T-cell (primary cell): Measurements from ENCODE around the gene GASK1A. TPM values are rescaled to one million over a fixed set of nuclear protein-coding genes. Genes with fewer than 3 reads are reported as not detected.
"Not testable (repeated sequence)": the region's sequence is repeated elsewhere in the genome, so short reads cannot be mapped to it uniquely, and the experiment has no call there.

ENCODE experiments used
- ATAC-seq, 4 experiments: fragments of 200-7000 bp in 3 of 4; fragments of 150-1000 bp in 1 of 4; cut with Tn5 transposase; replicated peaks in 1 of 4; 1 replicate in 3 of 4; 2 replicates in 1 of 4; pipeline ENCODE4 v1.10.0; 2021; ENCODE audit warnings: moderate library complexity in 3 of 4, mild to moderate bottlenecking in 2 of 4, moderate number of reproducible peaks in 1 of 4
- CTCF ChIA-PET, 2 donors: fragments of 300-600 bp; sonication (Branson Sonifier 250); formaldehyde crosslinking; loops; one replicate each; lab custom pipeline; 2022; ENCODE audit warnings: antibody characterized with exemption in 2 of 2; lab: Charles Lee
- POLR2A ChIA-PET, 2 donors: fragments of 300-600 bp; sonication (Branson Sonifier 250); formaldehyde crosslinking; loops; one replicate each; lab custom pipeline; 2022; ENCODE audit warnings: antibody characterized with exemption in 2 of 2; lab: Charles Lee
- DNase-seq, 35 experiments: peaks; one replicate each; pipeline versions ENCODE4 v3.0.0 to v3.0.0-alpha.2; 2013 to 2023
- H3K27ac ChIP-seq: one replicate; pipeline ENCODE4 v1.5.1; 2013; ENCODE audit warnings: low read length
- H3K27me3 ChIP-seq, 2 experiments: replicated peaks in 1 of 2; 1 replicate in 1 of 2; 2 replicates in 1 of 2; pipeline versions ENCODE4 v1.6.1 to v1.7.0; 2013; ENCODE audit warnings: low read length in 1 of 2, mixed read lengths in 1 of 2; ENCODE audit not compliant: control insufficient read depth in 2 of 2, insufficient read depth in 2 of 2; ENCODE audit errors: extremely low read depth in 1 of 2
- H3K36me3 ChIP-seq, 2 donors: 1 replicate in 1 of 2; 2 replicates in 1 of 2; pipeline versions ENCODE4 v1.6.1 to v1.7.0; 2013; ENCODE audit warnings: low read length in 1 of 2; ENCODE audit not compliant: control insufficient read depth in 2 of 2, insufficient read depth in 1 of 2; ENCODE audit errors: extremely low read depth in 1 of 2
- H3K4me1 ChIP-seq, 2 experiments: 1 replicate in 1 of 2; 2 replicates in 1 of 2; pipeline versions ENCODE4 v1.6.1 to v1.7.0; 2013; ENCODE audit warnings: low read length in 2 of 2, mixed read lengths in 1 of 2; ENCODE audit not compliant: insufficient read depth in 2 of 2, control insufficient read depth in 1 of 2; ENCODE audit errors: extremely low read depth in 1 of 2
- H3K4me3 ChIP-seq, 2 donors: 1 replicate in 1 of 2; 2 replicates in 1 of 2; pipeline versions ENCODE4 v1.5.1 to v1.7.0; 2013; ENCODE audit warnings: mild to moderate bottlenecking in 2 of 2, low read length in 1 of 2, moderate library complexity in 1 of 2; ENCODE audit not compliant: control insufficient read depth in 1 of 2; ENCODE audit errors: extremely low read depth in 1 of 2
- H3K9me3 ChIP-seq: 2 replicates; pipeline ENCODE4 v1.7.0; 2013
- H3K27ac Mint-ChIP-seq, 2 donors: one replicate each; pipeline ENCODE4 v1.8.0; 2020 to 2021; ENCODE audit warnings: mild to moderate bottlenecking in 2 of 2, mixed read lengths in 2 of 2
- H3K27me3 Mint-ChIP-seq, 2 donors: one replicate each; pipeline ENCODE4 v1.8.0; 2021 to 2022; ENCODE audit warnings: mixed read lengths in 2 of 2
- H3K36me3 Mint-ChIP-seq: one replicate; pipeline ENCODE4 v1.8.0; 2021; ENCODE audit warnings: mixed read lengths
- H3K4me1 Mint-ChIP-seq, 3 donors: one replicate each; pipeline ENCODE4 v1.8.0; 2020 to 2022; ENCODE audit warnings: mixed read lengths in 3 of 3, mild to moderate bottlenecking in 1 of 3
- H3K4me3 Mint-ChIP-seq, 3 donors: one replicate each; pipeline ENCODE4 v1.8.0; 2020 to 2022; ENCODE audit warnings: mild to moderate bottlenecking in 3 of 3, mixed read lengths in 3 of 3, moderate library complexity in 3 of 3
- H3K9me3 Mint-ChIP-seq, 3 donors: one replicate each; pipeline ENCODE4 v1.8.0; 2020 to 2022; ENCODE audit warnings: mixed read lengths in 3 of 3
- WGBS: methylation state at CpG from one replicate; pipeline ENCODE4 v1.1.5; 2013; ENCODE audit warnings: missing lambda C conversion rate; ENCODE audit not compliant: insufficient coverage; 5-methylcytosine and 5-hydroxymethylcytosine counted together
- total RNA-seq, 35 experiments: library from RNA in 6 of 35; stranded (reverse) in 6 of 35; fragments of 120-200 nt in 1 of 35; gene quantifications; one replicate each; pipeline versions ENCODE4 v1.2.1 to v1.2.4 and lab custom pipeline; 2013 to 2026

GASK1A gene
- total RNA-seq, 5 donors from 2014 or later (not counting 1 experiment from before 2014, with no cell fraction given) = 0.10 to 0.49 (median 0.17) TPM; not detected in 1

DNA sequence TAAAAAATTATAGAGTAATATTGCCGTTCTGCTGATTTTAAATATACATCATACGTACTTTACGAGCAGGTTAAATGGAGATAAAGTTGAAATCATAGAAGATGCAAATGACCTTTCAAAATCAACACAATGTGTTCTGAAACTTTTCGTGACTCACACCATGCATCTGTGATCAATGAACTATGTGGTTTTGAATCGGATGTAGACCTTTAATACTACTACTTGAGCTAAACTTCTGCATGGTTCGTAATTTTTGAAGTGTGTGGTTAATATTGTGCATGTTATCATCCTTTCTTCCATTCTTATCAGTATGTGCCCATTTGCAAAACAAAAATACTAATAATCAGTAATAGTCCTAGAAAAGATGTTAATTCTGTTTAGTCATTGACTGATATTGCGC lies 58.9 kb downstream of the GASK1A start:
- Mint-ChIP-seq H3K36me3 (no peaks in the 10 kb centered on the region), H3K27ac (no peak overlapping the region), H3K4me1 (peaks cover 13 to 27% (median 14%) of the 10 kb centered on the region in 3 donors), H3K9me3 (no peaks in the 10 kb centered on the region), H3K27me3 (no peaks in the 10 kb centered on the region), H3K4me3 (peak overlapping the region in 1 of 3 donors; percentile 52)
- Histone ChIP-seq H3K4me3 (no peak overlapping the region), H3K9me3 (no peaks in the 10 kb centered on the region), H3K27me3 (peaks cover 0 to 3% of the 10 kb centered on the region in 2 experiments), H3K36me3 (no peaks in the 10 kb centered on the region), H3K27ac (no peak overlapping the region), H3K4me1 (peaks cover 0 to 18% of the 10 kb centered on the region in 2 experiments)
- ATAC-seq (peak in 1 of 4 experiments; percentile 46), DNase-seq (no peak)
- no CpG with 5 or more reads among the region's 7 CpGs for WGBS
- ChIA-PET CTCF (interaction anchor here in 1 of 2 donors (1.3 kb wide), 1 partner anchor 14 kb away, joined by 5 read pairs; no protein-coding TSS in a partner anchor), POLR2A (no interaction called here)

DNA sequence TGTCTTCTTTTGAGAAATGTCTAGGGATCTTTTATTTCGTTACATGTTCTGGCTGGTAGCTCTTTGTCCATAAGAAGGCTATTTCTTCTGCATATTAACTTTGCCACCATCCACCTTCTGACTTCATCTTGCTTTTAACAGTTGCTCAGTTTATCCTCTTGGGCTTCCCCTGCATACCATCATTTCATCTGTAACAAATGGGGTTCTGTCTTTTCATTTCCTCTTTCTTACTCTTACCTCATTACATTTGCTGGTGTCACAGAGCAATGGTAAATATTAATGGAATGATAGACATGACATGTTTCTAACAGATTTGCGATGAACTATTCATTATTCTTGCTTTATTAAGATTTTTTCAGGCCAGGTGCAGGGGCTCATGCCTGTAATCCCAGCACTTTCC lies 62.4 kb downstream of the GASK1A start:
- WGBS = 100% methylated on average over 1 of the region's 2 CpGs
- peaks cover 9% of the 10 kb centered on the region for H3K36me3 Mint-ChIP-seq

DNA sequence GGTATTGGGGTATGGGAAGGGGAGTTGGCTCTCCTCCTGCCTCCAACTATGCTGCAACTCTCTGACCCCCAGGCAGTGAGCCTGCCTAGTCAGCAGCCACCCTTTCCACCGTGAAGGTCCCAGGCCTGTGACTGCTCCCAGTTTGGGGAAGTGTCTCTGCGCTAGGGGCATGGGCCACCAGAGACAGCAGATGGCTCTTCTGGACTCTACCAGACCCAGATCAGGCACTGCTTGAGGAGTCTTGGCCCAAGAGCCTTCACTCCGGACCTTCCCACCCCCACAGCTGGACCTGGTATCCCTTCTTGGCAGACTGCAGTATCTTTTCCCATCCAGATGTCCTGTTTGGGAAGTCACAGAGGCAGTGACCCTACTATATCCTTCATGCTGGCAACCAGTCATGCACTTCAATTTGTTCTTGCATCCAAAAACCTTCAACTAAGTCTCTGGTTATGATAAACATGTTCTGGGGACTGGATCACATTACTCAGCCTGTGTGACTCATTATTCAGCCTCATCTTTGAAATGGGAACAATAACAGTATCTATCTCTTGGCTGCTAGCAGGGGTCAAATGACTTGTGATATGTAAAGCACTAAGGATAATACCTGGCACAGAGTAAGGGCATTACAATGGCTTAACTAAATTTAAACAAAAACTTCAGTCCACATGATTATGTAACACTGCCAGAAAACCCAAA lies 64.1 kb downstream of the GASK1A start:
- DNase-seq = peak in 1 of 35 experiments; percentile 10
- H3K27me3 ChIP-seq = peaks cover 0 to 4% of the 10 kb centered on the region in 2 experiments
- peaks cover 5 to 9% (median 8%) of the 10 kb centered on the region in 3 donors for H3K4me1 Mint-ChIP-seq
- no peaks in the 10 kb centered on the region for H3K4me1 ChIP-seq
- no peak overlapping the region for H3K4me3 ChIP-seq
- no peak overlapping the region for H3K27ac Mint-ChIP-seq
- no peak overlapping the region for H3K27ac ChIP-seq
- H3K36me3 Mint-ChIP-seq = peaks cover 14% of the 10 kb centered on the region
- H3K27me3 Mint-ChIP-seq = no peaks in the 10 kb centered on the region
- H3K9me3 ChIP-seq = no peaks in the 10 kb centered on the region
- peaks cover 17 to 27% (median 21%) of the 10 kb centered on the region in 3 donors for H3K9me3 Mint-ChIP-seq
- ChIA-PET POLR2A (no interaction called here), CTCF (no interaction called here)
- no peak for ATAC-seq
- H3K4me3 Mint-ChIP-seq = no peak overlapping the region
- H3K36me3 ChIP-seq = no peaks in the 10 kb centered on the region
- 96% methylated on average over 3 of the region's 3 CpGs for WGBS

More for the DNA sequence above, 62.4 kb downstream of the GASK1A start:
- Mint-ChIP-seq H3K4me1 (peaks cover 13 to 24% (median 14%) of the 10 kb centered on the region in 3 donors), H3K4me3 (no peak overlapping the region), H3K27ac (no peak overlapping the region), H3K9me3 (peaks cover 8 to 17% (median 15%) of the 10 kb centered on the region in 3 donors), H3K27me3 (no peaks in the 10 kb centered on the region)
- no peak for ATAC-seq
- Histone ChIP-seq H3K27ac (no peak overlapping the region), H3K9me3 (no peaks in the 10 kb centered on the region), H3K36me3 (no peaks in the 10 kb centered on the region), H3K4me3 (no peak overlapping the region), H3K4me1 (peaks cover 0 to 6% of the 10 kb centered on the region in 2 experiments), H3K27me3 (peaks cover 0 to 4% of the 10 kb centered on the region in 2 experiments)
- DNase-seq = no peak
- POLR2A ChIA-PET = no interaction called here
- CTCF ChIA-PET = no interaction called here

DNA sequence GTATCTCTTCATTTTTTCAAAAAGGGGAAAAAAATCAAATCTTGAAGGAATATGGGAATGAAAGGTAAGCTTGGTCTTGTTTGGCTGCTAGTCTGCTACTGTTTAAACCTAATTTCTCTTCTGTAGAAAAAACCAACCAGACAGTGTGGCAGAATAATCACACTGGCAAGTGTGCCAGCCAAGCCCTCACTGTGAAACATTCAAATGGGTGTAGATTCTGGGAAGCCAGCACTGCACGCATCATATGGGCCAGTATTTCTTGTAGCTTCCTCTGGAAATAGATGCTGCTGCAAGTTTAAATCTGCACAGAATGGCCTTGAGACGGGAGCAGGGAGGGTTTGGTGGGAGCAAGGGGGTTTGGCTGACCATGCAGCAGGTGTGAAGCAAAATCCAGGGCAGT lies 64.7 kb downstream of the GASK1A start:
- Histone ChIP-seq H3K4me3 (no peak overlapping the region), H3K27ac (no peak overlapping the region), H3K36me3 (no peaks in the 10 kb centered on the region), H3K4me1 (no peaks in the 10 kb centered on the region), H3K27me3 (peaks cover 0 to 4% of the 10 kb centered on the region in 2 experiments), H3K9me3 (no peaks in the 10 kb centered on the region)
- peaks cover 0 to 4% (median 3%) of the 10 kb centered on the region in 3 donors for H3K4me1 Mint-ChIP-seq
- peaks cover 20 to 32% (median 22%) of the 10 kb centered on the region in 3 donors for H3K9me3 Mint-ChIP-seq
- H3K27ac Mint-ChIP-seq = no peak overlapping the region
- DNase-seq = no peak
- H3K4me3 Mint-ChIP-seq = no peak overlapping the region
- no peaks in the 10 kb centered on the region for H3K27me3 Mint-ChIP-seq
- H3K36me3 Mint-ChIP-seq = peaks cover 15% of the 10 kb centered on the region
- ChIA-PET CTCF (no interaction called here), POLR2A (no interaction called here)
- 100% methylated on average over 2 of the region's 2 CpGs for WGBS
- no peak for ATAC-seq

DNA sequence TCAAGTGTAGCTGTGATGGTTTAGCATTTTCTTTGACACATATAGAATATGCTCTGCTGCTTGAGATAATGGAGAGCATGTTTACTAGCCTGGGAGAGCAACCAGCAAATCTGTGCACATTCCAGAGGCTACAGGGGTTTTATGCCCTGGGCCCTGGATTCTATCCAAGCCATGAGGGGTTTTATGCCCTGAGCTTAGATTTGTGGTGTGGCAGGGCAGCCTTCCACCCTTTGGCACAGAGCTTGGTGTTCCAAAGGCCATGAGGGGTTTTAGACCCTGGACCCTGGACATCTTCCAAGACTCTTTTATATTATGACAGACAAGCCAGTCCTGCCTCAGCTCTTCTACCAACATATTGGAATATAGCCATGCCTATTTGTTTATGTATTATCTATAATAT lies 66.0 kb downstream of the GASK1A start:
- H3K27ac ChIP-seq, H3K27me3 Mint-ChIP-seq, H3K4me3 ChIP-seq, H3K4me3 Mint-ChIP-seq, H3K9me3 ChIP-seq, H3K27ac Mint-ChIP-seq, POLR2A ChIA-PET, H3K4me1 Mint-ChIP-seq, H3K27me3 ChIP-seq, H3K36me3 ChIP-seq, ATAC-seq, H3K4me1 ChIP-seq, CTCF ChIA-PET, DNase-seq: not testable (repeated sequence)
- Mint-ChIP-seq H3K36me3 (peaks cover 15% of the 10 kb centered on the region), H3K9me3 (peaks cover 24 to 42% (median 26%) of the 10 kb centered on the region in 3 donors)

DNA sequence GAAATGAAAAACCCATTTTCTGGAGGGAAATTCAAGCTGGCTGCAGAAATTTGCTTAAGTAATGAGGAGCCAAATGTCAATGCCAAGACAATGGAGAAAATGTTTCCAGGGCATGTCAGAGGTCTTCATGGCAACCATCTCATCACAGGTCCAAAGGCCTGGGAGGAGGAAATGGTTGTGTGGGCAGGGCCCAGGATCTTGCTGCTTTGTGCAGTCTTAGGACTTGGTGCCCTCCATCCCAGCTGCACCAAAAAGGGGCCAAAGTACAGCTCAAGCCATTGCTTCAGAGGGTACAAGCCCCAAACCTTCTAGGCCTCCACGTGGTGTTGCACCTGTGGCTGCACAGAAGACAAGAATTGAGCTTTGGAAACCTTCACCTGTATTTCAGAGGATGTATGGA lies 67.5 kb downstream of the GASK1A start:
- H3K27ac Mint-ChIP-seq = no peak overlapping the region
- Histone ChIP-seq H3K4me3 (no peak overlapping the region), H3K4me1 (no peaks in the 10 kb centered on the region), H3K27me3 (peaks cover 0 to 4% of the 10 kb centered on the region in 2 experiments), H3K27ac (no peak overlapping the region), H3K9me3 (no peaks in the 10 kb centered on the region), H3K36me3 (no peaks in the 10 kb centered on the region)
- no peak overlapping the region for H3K4me3 Mint-ChIP-seq
- no CpG with 5 or more reads among the region's 1 CpG for WGBS
- H3K27me3 Mint-ChIP-seq = no peaks in the 10 kb centered on the region
- ChIA-PET CTCF (no interaction called here), POLR2A (no interaction called here)
- H3K4me1 Mint-ChIP-seq = no peaks in the 10 kb centered on the region
- peaks cover 28 to 57% (median 33%) of the 10 kb centered on the region in 3 donors for H3K9me3 Mint-ChIP-seq
- no peak for ATAC-seq
- no peak for DNase-seq
- H3K36me3 Mint-ChIP-seq = peaks cover 19% of the 10 kb centered on the region
